Neural cell (in vitro differentiated cells): ENCODE data around the gene COQ4. TPM values are rescaled to one million over a fixed set of nuclear protein-coding genes. Genes with fewer than 3 reads are reported as not detected.

Source experiments
- H2AFZ ChIP-seq: fragments of 200-600, 300-800 bp; sonication (generic), shearing (Covaris generic); 2 replicates; pipeline ENCODE4 v1.6.0; 2014; ENCODE audit warnings: low read depth, mild to moderate bottlenecking, antibody characterized with exemption, low read length, moderate library complexity
- H3F3A ChIP-seq: fragments of 200-600 bp; shearing (Covaris generic); 2 replicates; pipeline ENCODE4 v1.6.1; 2016; ENCODE audit warnings: mild to moderate bottlenecking, moderate library complexity, mixed read lengths, antibody characterized with exemption, low read length; ENCODE audit not compliant: insufficient read depth, poor library complexity, severe bottlenecking
- H3K27ac ChIP-seq: fragments of 200-600, 300-800 bp; sonication (generic), shearing (Covaris generic); 2 replicates; pipeline ENCODE4 v1.5.1; 2014; ENCODE audit warnings: mild to moderate bottlenecking, low read length, moderate library complexity
- H3K27me3 ChIP-seq: fragments of 300-800, 200-600 bp; sonication (generic), shearing (Covaris generic); 2 replicates; pipeline ENCODE4 v1.6.0; 2014; ENCODE audit warnings: mild to moderate bottlenecking, low read depth, low read length, moderate library complexity; ENCODE audit not compliant: insufficient read depth
- H3K36me3 ChIP-seq: fragments of 300-800, 200-600 bp; sonication (generic), shearing (Covaris generic); 2 replicates; pipeline ENCODE4 v1.5.1; 2014; ENCODE audit warnings: mild to moderate bottlenecking, antibody characterized with exemption, low read length, moderate library complexity; ENCODE audit not compliant: insufficient read depth
- H3K4me2 ChIP-seq: fragments of 300-800, 200-600 bp; sonication (generic), shearing (Covaris generic); 2 replicates; pipeline ENCODE4 v1.6.0; 2014; ENCODE audit warnings: mild to moderate bottlenecking, low read length
- H3K4me3 ChIP-seq: fragments of 300-800, 200-600 bp; sonication (generic), shearing (Covaris generic); 2 replicates; pipeline ENCODE4 v1.5.1; 2014; ENCODE audit warnings: mild to moderate bottlenecking, low read length, moderate library complexity
- H3K79me2 ChIP-seq: fragments of 200-600 bp; shearing (Covaris generic); replicated peaks from 2 replicates; pipeline ENCODE4 v1.6.0; 2014; ENCODE audit warnings: mild to moderate bottlenecking, low read length, moderate library complexity; ENCODE audit not compliant: insufficient read depth
- H3K9ac ChIP-seq: fragments of 300-800, 200-600 bp; sonication (generic), shearing (Covaris generic); 2 replicates; pipeline ENCODE4 v1.6.1; 2016; ENCODE audit warnings: mild to moderate bottlenecking, low read length, mixed read lengths
- H3K9me2 ChIP-seq: fragments of 200-600 bp; shearing (Covaris generic); 2 replicates; pipeline ENCODE4 v1.6.1; 2016; ENCODE audit warnings: mild to moderate bottlenecking, low read length, mixed read lengths; ENCODE audit not compliant: insufficient read depth
- H3K9me3 ChIP-seq: fragments of 200-600, 300-800 bp; sonication (generic), shearing (Covaris generic); 2 replicates; pipeline ENCODE4 v1.6.1; 2016; ENCODE audit warnings: mild to moderate bottlenecking, mixed run types, low read length, moderate library complexity, mixed read lengths
- H4K20me1 ChIP-seq: fragments of 200-600 bp; shearing (Covaris generic); 2 replicates; pipeline ENCODE4 v1.6.1; 2016; ENCODE audit warnings: mild to moderate bottlenecking, mixed run types; ENCODE audit not compliant: insufficient read depth
- EP300 ChIP-seq: fragments of 450-650 bp; conservative IDR thresholded peaks from 2 replicates; pipeline ENCODE4 v1.6.1; 2014; ENCODE audit warnings: antibody characterized with exemption, mild to moderate bottlenecking, moderate library complexity; ENCODE audit not compliant: poor library complexity, severe bottlenecking
- EZH2 ChIP-seq: fragments of 200-600, 300-800 bp; shearing (Covaris generic), sonication (generic); IDR thresholded peaks from 2 replicates; pipeline ENCODE4 v1.6.1; 2014; ENCODE audit warnings: antibody characterized with exemption, low read length, borderline replicate concordance, mild to moderate bottlenecking; ENCODE audit not compliant: insufficient read depth, poor library complexity, severe bottlenecking
- MXI1 ChIP-seq: fragments of 450-650 bp; conservative IDR thresholded peaks from 2 replicates; pipeline ENCODE4 v1.6.1; 2014; ENCODE audit warnings: antibody characterized with exemption, mild to moderate bottlenecking; ENCODE audit not compliant: poor library complexity, severe bottlenecking
- POLR2AphosphoS5 ChIP-seq: IDR thresholded peaks from 2 replicates; pipeline ENCODE4 v1.6.1; 2012
- RAD21 ChIP-seq: fragments of 450-650 bp; conservative IDR thresholded peaks from 2 replicates; pipeline ENCODE4 v1.6.1; 2014; ENCODE audit warnings: antibody characterized with exemption, mild to moderate bottlenecking, moderate library complexity
- SMC3 ChIP-seq: fragments of 450-650 bp; conservative IDR thresholded peaks from 2 replicates; pipeline ENCODE4 v1.6.1; 2014; ENCODE audit warnings: antibody characterized with exemption, mild to moderate bottlenecking, moderate library complexity; ENCODE audit not compliant: poor library complexity
- TAF1 ChIP-seq: IDR thresholded peaks from 2 replicates; pipeline ENCODE4 v1.6.1; 2012; ENCODE audit warnings: low read depth
- polyA plus RNA-seq: library from polyadenylated mRNA; depleted of rRNA; stranded (reverse); fragments of >200 nt; gene quantifications from 2 replicates; pipeline ENCODE4 v1.2.3, GENCODE V29; 2014
- TF ChIP-seq, protein P1 (sequence below): IDR thresholded peaks from 2 replicates; pipeline ENCODE4 v1.6.1; 2012; ENCODE audit warnings: borderline replicate concordance
- TF ChIP-seq, protein P2 (sequence below): fragments of 450-650 bp; IDR thresholded peaks from 2 replicates; pipeline ENCODE4 v1.5.1; 2014; ENCODE audit warnings: antibody characterized with exemption, mild to moderate bottlenecking, moderate library complexity; ENCODE audit not compliant: poor library complexity, severe bottlenecking

Gene COQ4
- polyA plus RNA-seq, 1 donor from 2014 or later, result 108 TPM

DNA sequence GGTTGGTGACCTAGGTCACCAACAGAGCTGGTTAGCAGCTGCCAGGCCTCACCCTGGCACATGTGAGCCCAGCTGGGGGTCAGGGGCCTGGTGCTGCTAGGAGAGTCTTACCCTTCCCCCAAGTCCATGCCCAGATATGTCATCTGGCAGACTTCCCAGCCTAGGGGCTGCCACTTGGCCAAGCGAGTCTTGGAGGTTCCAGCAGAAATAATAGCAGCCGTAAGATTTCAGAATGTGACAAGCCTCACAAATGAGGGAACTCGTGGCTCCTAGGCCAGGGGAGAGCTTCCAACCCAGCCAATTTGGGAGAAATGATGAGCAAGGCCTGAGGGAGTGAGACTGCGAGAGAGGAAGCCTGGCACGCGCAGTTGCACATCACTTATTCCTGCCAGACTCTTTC lies 59.6 kb downstream of the COQ4 start:
- H2AFZ ChIP-seq, result no peak overlapping the region
- no peaks in the 10 kb centered on the region for H3K9me2 ChIP-seq
- H3K4me2 ChIP-seq, result no peak overlapping the region
- H4K20me1 ChIP-seq, result no peaks in the 10 kb centered on the region
- no peak overlapping the region for H3K4me3 ChIP-seq
- no peak overlapping the region for H3K9ac ChIP-seq
- H3K79me2 ChIP-seq, result no peaks in the 10 kb centered on the region
- no peaks in the 10 kb centered on the region for H3K9me3 ChIP-seq
- no peak overlapping the region for H3K27ac ChIP-seq
- no peaks in the 10 kb centered on the region for H3K36me3 ChIP-seq
- H3K27me3 ChIP-seq, result no peaks in the 10 kb centered on the region
- H3F3A ChIP-seq, result no peaks in the 10 kb centered on the region
- TF ChIP-seq EZH2 (no peak), POLR2AphosphoS5 (no peak), MXI1 (no peak), TAF1 (no peak), EP300 (no peak), RAD21 (no peak), SMC3 (no peak)
- TF ChIP-seq, protein P1, sequence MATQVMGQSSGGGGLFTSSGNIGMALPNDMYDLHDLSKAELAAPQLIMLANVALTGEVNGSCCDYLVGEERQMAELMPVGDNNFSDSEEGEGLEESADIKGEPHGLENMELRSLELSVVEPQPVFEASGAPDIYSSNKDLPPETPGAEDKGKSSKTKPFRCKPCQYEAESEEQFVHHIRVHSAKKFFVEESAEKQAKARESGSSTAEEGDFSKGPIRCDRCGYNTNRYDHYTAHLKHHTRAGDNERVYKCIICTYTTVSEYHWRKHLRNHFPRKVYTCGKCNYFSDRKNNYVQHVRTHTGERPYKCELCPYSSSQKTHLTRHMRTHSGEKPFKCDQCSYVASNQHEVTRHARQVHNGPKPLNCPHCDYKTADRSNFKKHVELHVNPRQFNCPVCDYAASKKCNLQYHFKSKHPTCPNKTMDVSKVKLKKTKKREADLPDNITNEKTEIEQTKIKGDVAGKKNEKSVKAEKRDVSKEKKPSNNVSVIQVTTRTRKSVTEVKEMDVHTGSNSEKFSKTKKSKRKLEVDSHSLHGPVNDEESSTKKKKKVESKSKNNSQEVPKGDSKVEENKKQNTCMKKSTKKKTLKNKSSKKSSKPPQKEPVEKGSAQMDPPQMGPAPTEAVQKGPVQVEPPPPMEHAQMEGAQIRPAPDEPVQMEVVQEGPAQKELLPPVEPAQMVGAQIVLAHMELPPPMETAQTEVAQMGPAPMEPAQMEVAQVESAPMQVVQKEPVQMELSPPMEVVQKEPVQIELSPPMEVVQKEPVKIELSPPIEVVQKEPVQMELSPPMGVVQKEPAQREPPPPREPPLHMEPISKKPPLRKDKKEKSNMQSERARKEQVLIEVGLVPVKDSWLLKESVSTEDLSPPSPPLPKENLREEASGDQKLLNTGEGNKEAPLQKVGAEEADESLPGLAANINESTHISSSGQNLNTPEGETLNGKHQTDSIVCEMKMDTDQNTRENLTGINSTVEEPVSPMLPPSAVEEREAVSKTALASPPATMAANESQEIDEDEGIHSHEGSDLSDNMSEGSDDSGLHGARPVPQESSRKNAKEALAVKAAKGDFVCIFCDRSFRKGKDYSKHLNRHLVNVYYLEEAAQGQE, result no peak
- TF ChIP-seq, protein P2, sequence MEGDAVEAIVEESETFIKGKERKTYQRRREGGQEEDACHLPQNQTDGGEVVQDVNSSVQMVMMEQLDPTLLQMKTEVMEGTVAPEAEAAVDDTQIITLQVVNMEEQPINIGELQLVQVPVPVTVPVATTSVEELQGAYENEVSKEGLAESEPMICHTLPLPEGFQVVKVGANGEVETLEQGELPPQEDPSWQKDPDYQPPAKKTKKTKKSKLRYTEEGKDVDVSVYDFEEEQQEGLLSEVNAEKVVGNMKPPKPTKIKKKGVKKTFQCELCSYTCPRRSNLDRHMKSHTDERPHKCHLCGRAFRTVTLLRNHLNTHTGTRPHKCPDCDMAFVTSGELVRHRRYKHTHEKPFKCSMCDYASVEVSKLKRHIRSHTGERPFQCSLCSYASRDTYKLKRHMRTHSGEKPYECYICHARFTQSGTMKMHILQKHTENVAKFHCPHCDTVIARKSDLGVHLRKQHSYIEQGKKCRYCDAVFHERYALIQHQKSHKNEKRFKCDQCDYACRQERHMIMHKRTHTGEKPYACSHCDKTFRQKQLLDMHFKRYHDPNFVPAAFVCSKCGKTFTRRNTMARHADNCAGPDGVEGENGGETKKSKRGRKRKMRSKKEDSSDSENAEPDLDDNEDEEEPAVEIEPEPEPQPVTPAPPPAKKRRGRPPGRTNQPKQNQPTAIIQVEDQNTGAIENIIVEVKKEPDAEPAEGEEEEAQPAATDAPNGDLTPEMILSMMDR, result no peak

DNA sequence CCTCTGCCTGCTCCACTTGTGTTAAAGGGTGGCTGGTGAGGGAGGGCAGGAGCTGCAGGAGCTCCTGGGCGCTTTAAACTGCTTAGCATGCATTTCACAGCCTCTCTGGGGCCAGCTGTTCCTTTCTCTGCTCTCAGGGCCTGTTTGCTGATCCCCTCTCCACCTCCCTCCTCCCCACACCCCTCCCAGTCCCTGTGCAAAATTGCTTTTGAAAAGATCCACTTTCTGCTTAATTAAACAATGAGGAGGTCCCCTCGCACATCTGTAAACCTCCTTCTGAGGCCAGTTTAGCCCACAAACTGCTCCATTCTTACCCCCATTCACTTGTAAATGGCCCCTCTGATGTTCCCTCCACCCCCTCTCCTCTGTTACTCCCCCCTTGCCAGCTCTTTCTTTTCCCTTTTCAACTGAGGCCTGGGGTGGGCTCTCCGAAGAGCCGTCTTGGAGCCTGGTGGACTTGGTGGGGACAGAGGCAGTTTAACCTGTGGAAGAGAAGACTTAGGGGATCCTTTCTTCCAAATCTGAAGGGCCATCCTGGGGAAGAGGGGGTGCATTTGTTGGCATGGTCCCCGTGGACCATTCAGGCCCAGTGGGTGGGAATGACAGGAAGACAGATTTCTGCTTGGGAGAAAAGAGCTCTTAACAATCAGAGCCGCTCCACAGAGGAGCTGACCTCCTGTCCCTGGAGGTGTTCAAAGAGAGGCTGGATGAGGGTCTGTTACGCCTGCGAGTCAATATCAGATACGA lies 60.5 kb downstream of the COQ4 start:
- no peak overlapping the region for H3K4me3 ChIP-seq
- no peaks in the 10 kb centered on the region for H3F3A ChIP-seq
- H3K27me3 ChIP-seq, result no peaks in the 10 kb centered on the region
- no peak overlapping the region for H3K4me2 ChIP-seq
- no peaks in the 10 kb centered on the region for H4K20me1 ChIP-seq
- no peak overlapping the region for H3K9ac ChIP-seq
- H3K27ac ChIP-seq, result no peak overlapping the region
- no peak overlapping the region for H2AFZ ChIP-seq
- H3K79me2 ChIP-seq, result no peaks in the 10 kb centered on the region
- H3K36me3 ChIP-seq, result no peaks in the 10 kb centered on the region
- H3K9me2 ChIP-seq, result no peaks in the 10 kb centered on the region
- no peaks in the 10 kb centered on the region for H3K9me3 ChIP-seq
- no peak for TF ChIP-seq POLR2AphosphoS5
- TF ChIP-seq, protein P1, result no peak
- no peak for TF ChIP-seq MXI1
- no peak for TF ChIP-seq RAD21
- no peak for TF ChIP-seq EP300
- TF ChIP-seq SMC3, result no peak
